Panc1 (cell line): ENCODE results near the gene THAP12. TPM values are rescaled to one million over a fixed set of nuclear protein-coding genes. Genes with fewer than 3 reads are reported as not detected.
A peak's percentile ranks its signal among the peaks of the same experiment; 100 is the strongest.

Source experiments
- ATAC-seq: fragments of 200-7000 bp; cut with Tn5 transposase; 2 replicates; pipeline ENCODE4 v1.9.1; 2020; ENCODE audit warnings: mild to moderate bottlenecking, moderate library complexity
- Bru-seq: library from RNA; stranded (reverse); fragments of 400-500 nt; gene quantifications from one replicate; lab custom pipeline; 2021; lab: Mats Ljungman, UMichigan
- BruChase-seq, 2 experiments: library from RNA; stranded (reverse); fragments of 400-500 nt; gene quantifications; one replicate each; lab custom pipeline; 2021; lab: Mats Ljungman, UMichigan
- BruUV-seq: library from RNA; stranded (reverse); fragments of 400-500 nt; replicated peaks from 2 replicates; lab custom pipeline; 2021; lab: Mats Ljungman, UMichigan
- CTCF ChIA-PET: fragments of 300-600 bp; sonication (Branson Sonifier 250); formaldehyde crosslinking; loops from one replicate; lab custom pipeline; 2022; ENCODE audit warnings: antibody characterized with exemption; lab: Charles Lee
- POLR2A ChIA-PET: fragments of 300-600 bp; sonication (Branson Sonifier 250); formaldehyde crosslinking; loops from one replicate; lab custom pipeline; 2022; ENCODE audit warnings: antibody characterized with exemption; lab: Charles Lee
- DNase-seq: peaks from one replicate; pipeline ENCODE4 v3.0.0-alpha.2; 2010; ENCODE audit warnings: low read depth, low spot score
- H3K27ac ChIP-seq: 2 replicates; pipeline ENCODE4 v1.5.1; 2011; ENCODE audit warnings: mild to moderate bottlenecking, low read length, inconsistent platforms
- H3K27me3 ChIP-seq: fragments of 200-500 bp; sonication (Bioruptor generic); 2 replicates; pipeline ENCODE4 v1.6.0; 2014; ENCODE audit warnings: low read length, inconsistent platforms; ENCODE audit not compliant: control insufficient read depth, insufficient read depth
- H3K36me3 ChIP-seq: fragments of 200-500 bp; sonication (Bioruptor generic); 2 replicates; pipeline ENCODE4 v1.5.1; 2014; ENCODE audit warnings: inconsistent platforms, mild to moderate bottlenecking, low read length, moderate library complexity; ENCODE audit not compliant: control insufficient read depth, insufficient read depth
- H3K4me1 ChIP-seq: 2 replicates; pipeline ENCODE4 v1.5.1; 2011; ENCODE audit warnings: inconsistent platforms, mild to moderate bottlenecking, low read length, moderate library complexity; ENCODE audit not compliant: control insufficient read depth, insufficient read depth
- H3K4me3 ChIP-seq, 2 experiments: 2 replicates each; pipeline ENCODE4 v1.5.1; 2011 to 2012; ENCODE audit warnings: low read depth in 2 of 2, low read length in 2 of 2, mild to moderate bottlenecking in 2 of 2, inconsistent platforms in 1 of 2, moderate library complexity in 1 of 2
- H3K9me3 ChIP-seq: fragments of 200-500 bp; sonication (Bioruptor generic); 2 replicates; pipeline ENCODE4 v1.5.1; 2014; ENCODE audit warnings: low read depth, mild to moderate bottlenecking, inconsistent platforms, low read length, moderate library complexity; ENCODE audit not compliant: control insufficient read depth, insufficient read depth
- CTCF ChIP-seq: fragments of 450-650 bp; IDR thresholded peaks from 2 replicates; pipeline ENCODE4 v1.5.1; 2017; ENCODE audit warnings: mild to moderate bottlenecking
- POLR2AphosphoS5 ChIP-seq: IDR thresholded peaks from 2 replicates; pipeline ENCODE4 v1.6.1; 2012; ENCODE audit warnings: mild to moderate bottlenecking, low read depth, low read length, moderate library complexity
- REST ChIP-seq, 2 experiments: IDR thresholded peaks; 2 replicates each; pipeline ENCODE4 v1.6.1; 2011 to 2012; ENCODE audit warnings: low read depth in 2 of 2, control low read depth in 1 of 2, low read length in 1 of 2, mild to moderate bottlenecking in 1 of 2, moderate library complexity in 1 of 2; ENCODE audit not compliant: insufficient read depth in 1 of 2
- SIN3A ChIP-seq: IDR thresholded peaks from 2 replicates; pipeline ENCODE4 v1.6.1; 2012; ENCODE audit warnings: low read depth, mild to moderate bottlenecking, low read length, moderate library complexity, borderline replicate concordance; ENCODE audit not compliant: insufficient read depth
- TCF7L2 ChIP-seq: IDR thresholded peaks from 2 replicates; pipeline ENCODE4 v1.6.1; 2011; ENCODE audit warnings: mild to moderate bottlenecking, low read depth, low read length, inconsistent platforms
- in situ Hi-C: cut with HindIII; loops from 2 replicates; pipeline ENCODE4 v1.10.0; 2016; ENCODE audit warnings: low sequenced_read_pairs, low pct_unique_long_range_greater_than_20kb
- intact Hi-C: fragments of 100-400 bp; cut with micrococcal nuclease; formaldehyde crosslinking; loops from one replicate; pipeline ENCODE4 v1.10.0; 2022; ENCODE audit not compliant: unreplicated experiment
- long read RNA-seq: library from polyadenylated mRNA; unstranded; transcript quantifications from one replicate; pipeline ENCODE4 v2.0.0, GENCODE V29; 2021; ENCODE audit not compliant: unreplicated experiment
- polyA plus RNA-seq: library from polyadenylated mRNA; unstranded; fragments of >200 nt; gene quantifications from one replicate; pipeline ENCODE4 v1.2.1, GENCODE V29; 2012; ENCODE audit warnings: missing spikeins; ENCODE audit not compliant: insufficient read length
- total RNA-seq: library from RNA; stranded (reverse); gene quantifications from one replicate; pipeline ENCODE4 v1.2.1, GENCODE V29; 2021; ENCODE audit not compliant: unreplicated experiment

Gene THAP12
- 57.3 TPM for total RNA-seq
- 20.7 TPM for polyA plus RNA-seq
- percentile 89 among the genes with signal in this experiment for Bru-seq, nascent RNA
- BruChase-seq, experiment 1, labeled RNA remaining after a 2-hour chase = percentile 94 among the genes with signal in this experiment
- BruChase-seq, experiment 2, labeled RNA remaining after a 6-hour chase = percentile 91 among the genes with signal in this experiment
- long read RNA-seq, transcript THAP12-201 (5 exons, 3,300 nt) = major isoform, 194 of 315 reads
- long read RNA-seq, transcript THAP12-203 (6 exons, 882 nt) = minor isoform, 74 of 315 reads
- long read RNA-seq, partial matches to known transcripts = 9 of 315 reads
- long read RNA-seq, other reads (novel, unspliced or antisense) = 37 of 315 reads

- in situ Hi-C loops (no loop called here), intact Hi-C loops (no loop called here)
- POLR2A ChIA-PET = interaction anchor here (0.9 kb wide), 1 partner anchor 78 kb away, joined by 3 read pairs; no protein-coding TSS in a partner anchor
- DNase-seq = peak; percentile 87
- H3K27me3 ChIP-seq = no peaks in the 10 kb centered on the region
- TF ChIP-seq POLR2AphosphoS5 (peak; percentile 79), SIN3A (no peak), TCF7L2 (no peak), CTCF (peak; percentile 65), REST (IDR thresholded peaks at IDR 0.05; ENCODE audit: insufficient read depth in 1 of 2, low read depth in 2 of 2, low read length in 1 of 2) (0 out of 4 replicates have a peak, but pooled peaks of 1 of the 2 experiments have one; percentile 17)
- CTCF ChIA-PET = no interaction called here
- H3K27ac ChIP-seq = peak within 1 kb of the TSS; percentile 86
- H3K9me3 ChIP-seq = no peaks in the 10 kb centered on the region
- no peaks in the 10 kb centered on the region for H3K36me3 ChIP-seq
- peaks cover 14% of the 10 kb centered on the region for H3K4me1 ChIP-seq
- peak; percentile 95 for ATAC-seq
- peak within 1 kb of the TSS; percentile 79 to 98 for H3K4me3 ChIP-seq
- BruUV-seq = no TSS peak
Measured at GRCh38 chr11:76380977-76381719, at the start of gene THAP12, which contains the start of gene GVQW3. TSS of gene THAP12 (minus strand) at chr11:76381132. CDS start at chr11:76380836, 296 bp downstream. TSS of gene GVQW3 (plus strand) at chr11:76381323. CDS start at chr11:76381829, 506 bp downstream.

GRCh38 chr11:76426660-76427059 is 45.7 kb upstream of the THAP12 start:
- H3K27me3 ChIP-seq = peaks cover 6% of the 10 kb centered on the region; the same call in 1 of the 2 replicates
- in situ Hi-C loops = no loop called here
- no peak overlapping the region for H3K4me3 ChIP-seq
- no peak for ATAC-seq
- no peaks in the 10 kb centered on the region for H3K9me3 ChIP-seq
- CTCF ChIA-PET = no interaction called here
- H3K27ac ChIP-seq = no peak overlapping the region
- no peaks in the 10 kb centered on the region for H3K4me1 ChIP-seq
- no peaks in the 10 kb centered on the region for H3K36me3 ChIP-seq
- DNase-seq = no peak
- intact Hi-C loops = no loop called here
- no TSS peak for BruUV-seq
- no peak for TF ChIP-seq CTCF
- no peak for TF ChIP-seq TCF7L2
- TF ChIP-seq POLR2AphosphoS5 = no peak
- no peak for TF ChIP-seq REST (IDR thresholded peaks at IDR 0.05; ENCODE audit: insufficient read depth in 1 of 2, low read depth in 2 of 2, low read length in 1 of 2)
- no peak for TF ChIP-seq SIN3A
- POLR2A ChIA-PET = no interaction called here
